NCI-H2196 (cell line): ENCODE measurements around the gene DNMT3A.
A peak's percentile ranks its signal among the peaks of the same experiment; 100 is the strongest.

ENCODE experiments used
- DNase-seq: peaks from one replicate; lab custom pipeline; 2025; ENCODE audit not compliant: unreplicated experiment; lab: John Stamatoyannopoulos, UW

DNMT3A gene

DNA sequence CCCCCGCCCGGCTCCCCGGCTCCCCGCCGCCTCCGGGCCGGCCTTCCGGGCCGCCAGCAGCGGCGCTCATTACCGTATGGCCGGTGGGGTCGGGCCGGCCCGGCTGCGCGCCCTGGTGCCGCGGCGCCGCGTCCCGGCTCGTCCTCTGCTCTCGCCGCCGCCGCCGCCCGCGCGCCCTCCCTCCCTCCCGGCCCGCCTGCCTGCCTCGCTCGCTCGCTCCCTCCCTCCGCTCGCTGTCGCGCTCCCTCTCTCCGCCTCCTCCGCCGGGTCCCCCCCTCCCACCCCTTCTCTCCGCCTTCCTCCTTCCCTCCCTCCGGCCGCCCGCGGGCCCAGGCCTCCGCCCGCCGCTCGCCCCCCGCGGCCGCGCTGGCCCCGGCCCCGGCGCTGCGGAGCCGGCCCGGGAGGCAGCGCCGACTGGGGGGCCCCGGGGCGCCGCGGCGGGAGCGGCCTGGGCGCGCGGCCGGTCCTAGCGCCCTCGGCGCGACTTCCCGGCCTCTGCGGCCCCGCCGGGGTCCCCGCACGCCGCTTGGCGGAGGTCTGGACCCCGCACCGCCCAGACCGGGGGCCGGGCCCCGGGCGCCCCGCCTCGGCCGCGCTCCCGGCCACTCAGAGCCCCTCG is at the start of gene DNMT3A:
DNMT3A (minus strand) TSS at position 173 of the 619 bp plus-strand sequence. CDS start 27,941 bp downstream, outside the sequence.
- DNase-seq = peak; percentile 52

GRCh38 chr2:25389161-25389560 is 47.4 kb upstream of the DNMT3A start:
- DNase-seq = no peak

- no peak for DNase-seq
These were observed 46.8 kb upstream of the DNMT3A start for GRCh38 chr2:25388491-25388890.

DNA sequence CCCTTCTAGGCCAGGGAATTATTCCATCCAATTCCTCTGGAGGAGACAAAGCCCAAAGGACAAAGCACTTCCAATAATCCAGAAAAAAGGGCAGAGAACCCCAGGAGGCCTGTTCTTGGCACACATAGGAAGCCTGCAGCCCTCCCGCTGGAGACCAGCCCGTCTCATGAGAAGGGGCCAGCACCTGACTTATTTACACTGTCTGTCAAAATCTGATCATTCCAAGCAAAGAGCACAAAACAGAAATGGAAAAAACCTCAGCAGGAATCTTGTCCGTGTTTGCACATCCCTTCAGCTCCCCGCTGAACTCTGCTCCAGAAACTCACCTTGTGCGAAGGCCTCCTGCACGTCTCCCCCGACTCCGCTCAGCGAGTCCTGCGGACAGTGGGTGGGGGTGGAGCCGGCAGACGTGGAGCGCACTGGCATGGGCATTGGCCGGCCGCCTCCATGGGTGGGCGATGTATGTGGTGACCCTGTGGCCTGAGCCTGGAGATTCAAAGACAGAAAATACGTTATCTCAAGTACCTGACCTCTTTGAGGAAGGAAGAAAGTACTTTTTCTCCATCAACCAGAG is 46.2 kb upstream of the DNMT3A start:
- no peak for DNase-seq

GRCh38 chr2:25386971-25387875 is 45.5 kb upstream of the DNMT3A start:
- DNase-seq = no peak

DNA sequence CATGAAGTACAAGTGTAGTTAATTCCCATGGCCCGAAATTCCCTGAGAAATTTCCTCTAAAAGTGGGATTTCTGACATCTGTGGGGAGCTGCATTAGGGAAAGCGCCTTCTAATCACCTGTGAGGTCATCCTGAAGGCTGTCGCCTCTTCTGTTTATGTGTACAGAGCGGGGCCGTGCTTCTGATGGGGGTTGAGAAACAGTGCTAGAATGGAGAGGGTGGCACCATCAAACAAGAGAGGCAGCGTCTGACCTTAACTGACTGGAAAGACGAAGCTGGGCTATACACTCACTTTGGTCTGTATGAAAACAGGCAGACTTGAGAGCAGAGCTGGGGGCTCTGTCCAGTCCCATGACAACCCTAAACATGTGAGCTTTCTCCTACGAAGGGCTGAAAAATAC is 44.2 kb upstream of the DNMT3A start:
- DNase-seq = no peak

- DNase-seq = no peak
These were observed 42.1 kb upstream of the DNMT3A start for GRCh38 chr2:25383806-25384205.

DNA sequence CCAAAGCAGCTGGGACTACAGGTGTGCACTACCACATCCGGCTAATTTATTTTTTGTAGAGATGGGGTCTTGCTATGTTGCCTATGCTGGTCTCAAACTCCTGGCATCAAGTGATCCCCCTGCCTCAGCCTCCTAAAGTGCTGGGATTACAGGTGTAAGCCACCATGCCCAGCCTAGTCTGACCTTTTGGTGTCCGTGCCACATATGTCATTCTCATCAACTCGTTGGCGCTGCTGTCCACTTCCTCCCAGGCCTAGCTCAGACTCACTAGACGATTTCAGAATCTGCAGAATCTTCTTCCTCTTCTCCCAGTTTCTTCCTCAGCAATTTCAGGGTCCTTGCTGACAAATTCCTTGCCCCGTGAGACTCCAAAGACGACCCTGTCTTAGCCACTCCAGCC is 39.8 kb upstream of the DNMT3A start:
- DNase-seq = no peak

GRCh38 chr2:25380586-25381375 is 39.1 kb upstream of the DNMT3A start:
- no peak for DNase-seq

GRCh38 chr2:25380023-25380422 is 38.3 kb upstream of the DNMT3A start:
- DNase-seq = no peak

DNA sequence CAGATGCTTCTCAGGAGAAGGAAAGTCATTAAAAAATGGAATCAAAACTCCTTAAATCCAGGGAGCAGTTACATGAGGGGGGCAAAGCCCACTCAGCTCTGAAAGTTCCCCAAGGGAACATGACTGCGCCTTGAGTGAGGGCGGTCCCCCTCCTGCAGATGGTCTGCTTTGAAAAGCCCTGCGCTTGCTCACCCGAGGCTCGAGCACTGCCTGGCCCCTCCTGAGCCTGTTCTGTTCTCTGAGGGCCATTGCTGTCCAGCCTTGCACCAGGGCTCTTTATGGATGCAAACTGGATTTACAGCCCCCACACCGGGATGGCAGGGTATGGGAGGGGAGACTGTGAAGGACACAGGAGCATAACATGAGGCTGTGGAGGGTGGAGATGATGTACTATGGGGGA is 37.8 kb upstream of the DNMT3A start:
- DNase-seq = no peak

DNA sequence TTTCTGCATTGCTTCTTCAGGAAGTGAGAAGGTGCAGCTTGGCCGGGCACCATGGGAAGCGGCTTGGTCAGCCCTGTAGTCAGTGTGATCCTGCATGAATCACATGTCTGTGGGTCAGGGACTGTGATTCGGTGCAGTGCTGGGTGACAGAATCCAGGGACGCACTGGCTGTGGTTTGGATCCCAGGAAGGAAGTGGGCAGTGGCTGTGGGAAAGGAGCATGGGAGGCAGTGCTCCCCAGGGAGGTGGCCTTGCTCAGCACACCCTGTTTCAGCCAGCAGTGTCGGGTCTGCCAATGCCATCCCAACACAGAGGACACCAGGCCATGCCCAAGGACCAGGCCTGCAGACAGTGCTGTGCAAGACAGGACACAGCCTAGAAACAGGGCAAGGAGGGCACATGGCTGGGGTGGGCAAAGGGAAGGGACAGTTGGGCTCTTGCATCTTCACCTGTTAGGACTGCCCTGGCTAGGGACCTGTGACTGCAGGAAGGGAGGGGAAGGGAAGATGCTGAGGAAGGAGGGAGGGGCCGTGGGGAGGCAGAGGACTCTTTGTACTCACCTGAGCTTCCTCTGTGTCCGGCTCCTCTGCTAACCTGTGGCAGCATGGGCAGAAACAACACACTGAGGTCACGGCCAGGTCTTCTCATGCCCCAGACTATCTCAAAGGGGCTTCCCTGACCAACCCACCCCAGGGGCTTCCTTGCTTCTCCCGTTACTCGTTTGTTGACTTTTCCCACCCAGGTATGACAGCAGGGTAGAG is 37.2 kb upstream of the DNMT3A start:
- no peak for DNase-seq

DNA sequence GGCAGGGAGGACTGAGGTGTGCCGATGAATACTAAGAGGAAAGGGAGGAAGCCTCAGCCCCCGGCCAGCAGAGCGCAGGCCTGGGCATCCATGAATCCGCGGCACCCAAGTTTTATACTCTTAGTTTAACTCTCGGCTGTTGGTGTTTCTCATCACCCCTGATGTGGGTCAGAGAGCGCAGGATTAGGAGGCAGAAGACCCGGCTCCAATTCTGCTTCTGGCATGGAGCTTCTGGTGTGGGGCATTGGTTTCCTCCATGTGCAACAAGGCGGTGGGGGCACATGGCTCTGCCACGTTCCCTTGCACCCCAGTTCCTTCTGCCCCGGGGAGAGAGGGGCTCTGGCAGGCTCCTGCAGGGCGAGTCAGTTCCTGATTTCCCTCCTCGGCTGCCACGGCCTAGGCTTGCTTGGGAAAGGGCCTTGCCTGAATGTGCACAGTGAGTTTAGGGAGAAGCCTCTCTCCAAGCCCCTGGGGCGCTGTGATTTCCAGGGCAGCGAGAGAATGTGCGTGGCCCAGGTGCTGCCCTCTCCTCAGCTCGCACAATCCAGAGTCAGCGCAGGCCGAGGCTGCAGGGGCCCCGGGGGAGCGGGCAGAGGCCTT is 36.2 kb upstream of the DNMT3A start:
- no peak for DNase-seq

DNA sequence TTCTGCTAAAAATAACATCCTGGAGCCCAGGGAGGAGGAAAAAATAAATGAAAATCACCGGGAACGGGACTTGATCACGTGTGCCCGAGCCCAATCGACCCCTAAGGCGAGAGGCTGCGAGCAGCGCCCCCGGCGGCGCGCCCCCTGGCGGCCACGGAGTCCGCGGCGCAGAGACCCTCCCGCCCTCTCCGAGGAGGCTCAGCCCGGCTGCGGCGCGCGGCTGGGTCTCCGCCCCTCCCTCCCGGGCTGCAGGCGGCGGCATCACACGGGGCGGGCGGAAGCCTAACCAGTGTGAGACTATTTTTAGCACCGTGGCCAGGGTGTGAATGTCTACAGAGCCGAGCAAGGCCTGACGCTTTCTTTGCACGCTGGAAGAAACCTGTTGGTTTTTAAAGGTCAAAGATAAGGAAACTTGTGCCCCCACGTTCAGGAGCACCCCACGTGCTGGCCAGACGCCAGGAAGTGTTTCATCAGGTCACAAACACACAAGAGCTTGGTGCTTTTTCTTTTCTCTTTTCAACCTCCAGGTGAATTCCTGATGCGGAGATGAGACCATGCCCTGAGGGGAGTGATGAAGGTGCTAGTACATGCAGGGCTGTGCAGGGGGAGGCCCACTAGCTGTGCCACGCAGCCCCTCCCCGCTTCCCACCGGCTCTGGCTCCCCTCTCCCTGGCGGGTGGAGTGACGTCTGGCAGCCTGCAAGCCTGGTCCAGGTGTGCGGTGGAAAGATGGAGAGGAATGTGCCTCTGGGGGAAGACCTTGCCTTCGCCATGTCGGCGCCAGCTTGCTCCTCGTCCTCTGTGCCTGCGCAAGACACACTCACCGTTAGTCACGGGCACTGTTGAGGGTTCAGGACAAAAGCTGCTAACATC is 35.3 kb upstream of the DNMT3A start:
- peak; percentile 92 for DNase-seq

GRCh38 chr2:25375989-25376545 is 34.3 kb upstream of the DNMT3A start:
- DNase-seq = no peak

DNA sequence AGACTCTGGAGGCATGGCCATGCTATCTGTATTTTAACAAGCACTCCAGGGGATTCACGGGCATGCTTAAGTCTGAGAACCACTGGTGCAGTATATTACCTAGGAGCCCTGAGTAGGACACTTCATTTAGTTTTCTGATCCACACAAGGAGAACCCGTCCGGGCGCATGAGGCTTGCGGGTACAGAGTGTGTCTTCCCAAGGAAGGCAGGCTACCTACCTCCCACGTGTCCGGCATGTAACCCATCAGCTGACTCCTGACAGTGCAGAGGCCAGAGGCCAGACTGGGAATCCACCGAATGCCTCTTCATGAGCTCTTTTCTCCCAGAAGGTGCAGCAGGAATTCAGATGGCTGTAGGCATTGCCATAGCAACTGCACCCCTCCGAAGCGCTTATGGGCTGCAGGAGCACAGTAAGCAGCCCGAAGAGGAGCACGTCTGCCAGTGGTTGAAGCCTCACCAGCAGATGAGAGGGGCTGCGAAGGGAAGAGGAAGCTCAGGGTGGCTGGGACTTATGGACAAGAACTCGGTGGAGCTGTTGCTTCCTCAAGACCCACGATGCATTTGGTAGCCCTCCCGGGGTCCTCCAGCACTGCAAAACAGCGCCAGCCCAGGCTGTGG is 33.8 kb upstream of the DNMT3A start:
- no peak for DNase-seq

DNA sequence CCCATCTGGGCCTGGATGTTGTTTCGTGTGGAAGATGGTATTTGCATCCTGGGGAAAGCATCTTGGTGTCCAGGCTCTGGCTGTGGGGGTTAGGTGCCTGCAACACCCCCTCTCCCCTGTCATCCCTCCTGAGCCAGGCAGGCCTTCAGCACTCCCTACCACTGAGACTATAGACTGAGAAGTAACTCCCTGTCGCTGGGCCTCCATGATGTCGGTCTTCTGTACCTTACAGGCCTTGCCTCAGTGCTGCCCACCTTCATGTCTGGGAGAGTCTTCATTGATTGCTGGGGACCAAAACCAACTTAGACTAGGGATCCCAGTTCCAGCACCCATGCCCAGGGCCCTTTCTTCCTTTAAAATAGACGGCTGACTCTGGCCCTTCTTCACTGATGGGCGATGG is 33.1 kb upstream of the DNMT3A start:
- DNase-seq = no peak

- no peak for DNase-seq
These were observed 32.7 kb upstream of the DNMT3A start for GRCh38 chr2:25374411-25374810.
